GM12878 (cell line): ENCODE results near the gene SF1. TPM values are rescaled to one million over a fixed set of nuclear protein-coding genes. Genes with fewer than 3 reads are reported as not detected.

ENCODE experiments used
- ATAC-seq: fragments of 200-7000 bp; cut with Tn5 transposase; 3 replicates; pipeline ENCODE4 v1.9.1; 2020; ENCODE audit warnings: mild to moderate bottlenecking, moderate library complexity
- BruUV-seq: library from RNA; stranded (reverse); fragments of 400-500 nt; replicated peaks from 2 replicates; lab custom pipeline; 2021; lab: Mats Ljungman, UMichigan
- CTCF ChIA-PET: fragments of 300-600 bp; sonication (Branson Sonifier 250); formaldehyde crosslinking; extraction: SDS; loops from one replicate; lab custom pipeline; 2021; ENCODE audit warnings: inconsistent platforms; lab: Yijun Ruan, JAX
- POLR2A ChIA-PET: fragments of 350-600 bp; formaldehyde crosslinking; extraction: SDS; loops from one replicate; lab custom pipeline; 2021; ENCODE audit warnings: inconsistent platforms; lab: Charles Lee
- RAD21 ChIA-PET: fragments of 300-600 bp; sonication (Branson Sonifier 250); formaldehyde crosslinking; loops from one replicate; lab custom pipeline; 2023; ENCODE audit warnings: antibody characterized with exemption; ENCODE audit not compliant: unreplicated experiment; lab: Charles Lee
- SMC1A ChIA-PET: fragments of 300-600 bp; sonication (Branson Sonifier 250); formaldehyde crosslinking; loops from one replicate; lab custom pipeline; 2023; ENCODE audit not compliant: unreplicated experiment, uncharacterized antibody; lab: Charles Lee
- DNase-seq: peaks from one replicate; pipeline ENCODE4 v3.0.0-alpha.2; 2011; ENCODE audit warnings: low read depth, low spot score
- FAIRE-seq: peaks from 3 replicates; lab custom pipeline; 2011; peaks lifted over from hg19 to GRCh38; lab: Jason Lieb, UNC
- H2AFZ ChIP-seq: 2 replicates; pipeline ENCODE4 v1.6.0; 2011; ENCODE audit warnings: low read depth, low read length, control low read depth; ENCODE audit not compliant: control insufficient read depth
- H3K27ac ChIP-seq: 2 replicates; pipeline ENCODE4 v1.5.1; 2011; ENCODE audit warnings: control low read depth; ENCODE audit not compliant: control insufficient read depth, insufficient read depth
- H3K27me3 ChIP-seq, 2 experiments: replicated peaks in 1 of 2; 2 replicates each; pipeline versions ENCODE4 v1.6.0 to v1.6.1; 2011; ENCODE audit warnings: low read length in 1 of 2; ENCODE audit not compliant: control insufficient read depth in 2 of 2, insufficient read depth in 2 of 2
- H3K36me3 ChIP-seq, 2 experiments: 2 replicates each; pipeline ENCODE4 v1.5.1; 2011; ENCODE audit warnings: low read length in 1 of 2; ENCODE audit not compliant: control insufficient read depth in 2 of 2, insufficient read depth in 2 of 2
- H3K4me1 ChIP-seq: 2 replicates; pipeline ENCODE4 v1.6.1; 2011; ENCODE audit warnings: mild to moderate bottlenecking, low read length, moderate library complexity, mixed read lengths; ENCODE audit not compliant: control insufficient read depth, insufficient read depth
- H3K4me2 ChIP-seq: 2 replicates; pipeline ENCODE4 v1.6.0; 2011; ENCODE audit warnings: control low read depth; ENCODE audit not compliant: control insufficient read depth, insufficient read depth
- H3K4me3 ChIP-seq: fragments of 200-600 bp; sonication (generic); 2 replicates; pipeline ENCODE4 v1.5.1; 2016
- H3K79me2 ChIP-seq: 2 replicates; pipeline ENCODE4 v1.6.0; 2011; ENCODE audit warnings: low read length; ENCODE audit not compliant: control insufficient read depth, insufficient read depth
- H3K9ac ChIP-seq: 2 replicates; pipeline ENCODE4 v1.8.0; 2011; ENCODE audit warnings: low read length, control low read depth, mixed read lengths; ENCODE audit not compliant: control insufficient read depth, insufficient read depth
- H3K9me3 ChIP-seq: replicated peaks from 3 replicates; pipeline ENCODE4 v1.5.1; 2011; ENCODE audit warnings: mild to moderate bottlenecking, low read length; ENCODE audit not compliant: control insufficient read depth, insufficient read depth
- H4K20me1 ChIP-seq: 2 replicates; pipeline ENCODE4 v1.6.0; 2011; ENCODE audit not compliant: control insufficient read depth, insufficient read depth
- EZH2 ChIP-seq: IDR thresholded peaks from 2 replicates; pipeline ENCODE4 v1.6.1; 2012; ENCODE audit warnings: low read depth, mild to moderate bottlenecking, control low read depth, inconsistent platforms, low read length, borderline replicate concordance; ENCODE audit not compliant: control insufficient read depth
- HCFC1 ChIP-seq: fragments of 150-350 bp; IDR thresholded peaks from 2 replicates; pipeline ENCODE4 v1.6.1; 2014; ENCODE audit warnings: low read length
- NBN ChIP-seq: fragments of 450-650 bp; IDR thresholded peaks from 2 replicates; pipeline ENCODE4 v1.6.1; 2016
- NR2C1 ChIP-seq: fragments of 450-650 bp; IDR thresholded peaks from 2 replicates; pipeline ENCODE4 v1.6.1; 2017; ENCODE audit warnings: antibody characterized with exemption, mild to moderate bottlenecking, moderate library complexity
- SMAD5 ChIP-seq: IDR thresholded peaks from 2 replicates; pipeline ENCODE4 v1.6.1; 2016; ENCODE audit warnings: antibody characterized with exemption, low read depth
- SRF ChIP-seq, 2 experiments: IDR thresholded peaks; 2 replicates each; pipeline ENCODE4 v1.6.1; 2011; ENCODE audit warnings: low read depth in 2 of 2, low read length in 2 of 2, mild to moderate bottlenecking in 1 of 2, moderate library complexity in 1 of 2
- SUZ12 ChIP-seq: fragments of 200-600 bp; sonication (generic); IDR thresholded peaks from one replicate; pipeline ENCODE4 v1.6.1; 2018; ENCODE audit warnings: antibody characterized with exemption, mild to moderate bottlenecking; ENCODE audit not compliant: unreplicated experiment
- WRNIP1 ChIP-seq: IDR thresholded peaks from 2 replicates; pipeline ENCODE4 v1.6.1; 2011; ENCODE audit warnings: low read depth, low read length, improper control_type of control experiment, borderline replicate concordance
- ZNF384 ChIP-seq: IDR thresholded peaks from 2 replicates; pipeline ENCODE4 v1.6.1; 2012; ENCODE audit warnings: low read depth, mild to moderate bottlenecking, low read length, improper control_type of control experiment, borderline replicate concordance
- ZNF622 ChIP-seq: fragments of 450-650 bp; IDR thresholded peaks from 2 replicates; pipeline ENCODE4 v1.6.1; 2017; ENCODE audit warnings: mild to moderate bottlenecking, inconsistent platforms
- WGBS: methylation state at CpG from one replicate; pipeline ENCODE4 v1.1.6; 2016; ENCODE audit warnings: low lambda C conversion rate; ENCODE audit not compliant: insufficient replicate concordance, insufficient coverage; ENCODE audit errors: missing lambda C conversion rate; 5-methylcytosine and 5-hydroxymethylcytosine counted together
- in situ Hi-C: fragments of 300-500 bp; cut with MboI; formaldehyde crosslinking; loops from 9 replicates; pipeline ENCODE4 v1.14.3; 2018; ENCODE audit warnings: mixed read lengths
- intact Hi-C: fragments of 100-400 bp; cut with micrococcal nuclease; formaldehyde crosslinking; loops from one replicate; pipeline ENCODE4 v1.14.2; 2022; ENCODE audit not compliant: unreplicated experiment
- polyA plus RNA-seq, 11 experiments: library from polyadenylated mRNA; depleted of rRNA in 4 of 11; unstranded in 6 of 11; stranded (reverse) in 5 of 11; fragments of >200 nt; fragmentation: Nextera tagmentation in 4 of 11; fragmentation: Illumina TruSeq in 1 of 11; extraction: Ambion mirVana in 4 of 11; extraction: Trizol in 1 of 11; gene quantifications; 1 replicate in 1 of 11; 2 replicates in 10 of 11; pipeline versions ENCODE4 v1.2.1 to v1.2.3, GENCODE V29; 2011 to 2016; ENCODE audit warnings: inconsistent platforms in 2 of 11, missing spikeins in 2 of 11, low read depth in 1 of 11
- total RNA-seq, 4 experiments: library from RNA; depleted of rRNA in 3 of 4; stranded (reverse); fragments of >200 nt in 3 of 4; fragmentation: Illumina TruSeq in 1 of 4; extraction: Trizol in 1 of 4; gene quantifications; 2 replicates each; pipeline versions ENCODE4 v1.2.1 to v1.2.3, GENCODE V29; 2013 to 2021
- TF ChIP-seq, protein P1 (sequence below): fragments of 450-650 bp; formaldehyde crosslinking; IDR thresholded peaks from 2 replicates; pipeline ENCODE4 v1.4.0; 2020; ENCODE audit warnings: mild to moderate bottlenecking, moderate library complexity
- TF ChIP-seq, protein P2 (sequence below): fragments of 450-650 bp; IDR thresholded peaks from 2 replicates; pipeline ENCODE4 v1.6.1; 2016; ENCODE audit warnings: mild to moderate bottlenecking, moderate library complexity, borderline replicate concordance

Gene SF1
- total and polyA plus RNA-seq, 10 of the 15 experiments (the other 5 are each of a cell fraction or from before 2014, with no cell fraction given), result 13.6 to 337 (median 103) TPM

GRCh38 chr11:64809781-64810241 is 31.5 kb upstream of the SF1 start (continued):
- TF ChIP-seq, protein P1, sequence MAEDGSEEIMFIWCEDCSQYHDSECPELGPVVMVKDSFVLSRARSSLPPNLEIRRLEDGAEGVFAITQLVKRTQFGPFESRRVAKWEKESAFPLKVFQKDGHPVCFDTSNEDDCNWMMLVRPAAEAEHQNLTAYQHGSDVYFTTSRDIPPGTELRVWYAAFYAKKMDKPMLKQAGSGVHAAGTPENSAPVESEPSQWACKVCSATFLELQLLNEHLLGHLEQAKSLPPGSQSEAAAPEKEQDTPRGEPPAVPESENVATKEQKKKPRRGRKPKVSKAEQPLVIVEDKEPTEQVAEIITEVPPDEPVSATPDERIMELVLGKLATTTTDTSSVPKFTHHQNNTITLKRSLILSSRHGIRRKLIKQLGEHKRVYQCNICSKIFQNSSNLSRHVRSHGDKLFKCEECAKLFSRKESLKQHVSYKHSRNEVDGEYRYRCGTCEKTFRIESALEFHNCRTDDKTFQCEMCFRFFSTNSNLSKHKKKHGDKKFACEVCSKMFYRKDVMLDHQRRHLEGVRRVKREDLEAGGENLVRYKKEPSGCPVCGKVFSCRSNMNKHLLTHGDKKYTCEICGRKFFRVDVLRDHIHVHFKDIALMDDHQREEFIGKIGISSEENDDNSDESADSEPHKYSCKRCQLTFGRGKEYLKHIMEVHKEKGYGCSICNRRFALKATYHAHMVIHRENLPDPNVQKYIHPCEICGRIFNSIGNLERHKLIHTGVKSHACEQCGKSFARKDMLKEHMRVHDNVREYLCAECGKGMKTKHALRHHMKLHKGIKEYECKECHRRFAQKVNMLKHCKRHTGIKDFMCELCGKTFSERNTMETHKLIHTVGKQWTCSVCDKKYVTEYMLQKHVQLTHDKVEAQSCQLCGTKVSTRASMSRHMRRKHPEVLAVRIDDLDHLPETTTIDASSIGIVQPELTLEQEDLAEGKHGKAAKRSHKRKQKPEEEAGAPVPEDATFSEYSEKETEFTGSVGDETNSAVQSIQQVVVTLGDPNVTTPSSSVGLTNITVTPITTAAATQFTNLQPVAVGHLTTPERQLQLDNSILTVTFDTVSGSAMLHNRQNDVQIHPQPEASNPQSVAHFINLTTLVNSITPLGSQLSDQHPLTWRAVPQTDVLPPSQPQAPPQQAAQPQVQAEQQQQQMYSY, result no peak
- no peak for TF ChIP-seq SRF (IDR thresholded peaks at IDR 0.05; ENCODE audit: low read depth in 2 of 2, low read length in 2 of 2)

DNA sequence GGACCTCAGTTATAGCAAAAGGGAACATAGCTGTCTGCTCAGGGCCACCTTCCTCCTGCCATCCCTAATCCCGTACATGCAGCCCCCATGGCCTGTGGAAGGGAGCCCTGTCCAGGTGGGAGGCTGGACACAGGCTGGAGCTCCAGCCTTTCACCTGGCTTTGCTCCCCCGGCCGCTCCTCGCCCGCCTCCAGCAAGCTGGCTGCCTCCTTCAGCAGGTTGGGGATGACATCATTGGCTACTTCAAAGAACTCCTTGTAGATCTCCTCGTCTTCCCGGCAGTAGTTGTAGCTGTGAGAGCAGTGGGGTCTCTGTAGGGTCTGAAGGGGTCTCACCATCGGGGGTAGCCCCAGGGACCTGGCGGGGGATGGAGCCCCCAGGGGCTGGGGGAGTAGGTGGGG is 27.1 kb upstream of the SF1 start:
- no peak for DNase-seq
- Histone ChIP-seq H3K9me3 (no peaks in the 10 kb centered on the region), H4K20me1 (no peaks in the 10 kb centered on the region), H3K27me3 (no peaks in the 10 kb centered on the region), H3K4me3 (no peak overlapping the region), H2AFZ (no peak overlapping the region), H3K4me1 (peaks cover 29% of the 10 kb centered on the region), H3K79me2 (peaks cover 27% of the 10 kb centered on the region), H3K9ac (no peak overlapping the region), H3K36me3 (peaks cover 0 to 3% of the 10 kb centered on the region in 2 experiments; a peak in 2 of 4 replicates), H3K4me2 (no peak overlapping the region), H3K27ac (no peak overlapping the region)
- ChIA-PET RAD21 (no interaction called here), POLR2A (no interaction called here), CTCF (no interaction called here), SMC1A (no interaction called here)
- no peak for ATAC-seq
- in situ Hi-C loops, result no loop called here
- no peak for FAIRE-seq
- WGBS, result over 99% methylated on average over 9 of the region's 9 CpGs
- intact Hi-C loops, result no loop called here
- TF ChIP-seq NBN (no peak), ZNF384 (no peak), NR2C1 (no peak), HCFC1 (no peak), EZH2 (no peak), SMAD5 (no peak), WRNIP1 (no peak), SUZ12 (no peak), ZNF622 (no peak)
- TF ChIP-seq, protein P2, sequence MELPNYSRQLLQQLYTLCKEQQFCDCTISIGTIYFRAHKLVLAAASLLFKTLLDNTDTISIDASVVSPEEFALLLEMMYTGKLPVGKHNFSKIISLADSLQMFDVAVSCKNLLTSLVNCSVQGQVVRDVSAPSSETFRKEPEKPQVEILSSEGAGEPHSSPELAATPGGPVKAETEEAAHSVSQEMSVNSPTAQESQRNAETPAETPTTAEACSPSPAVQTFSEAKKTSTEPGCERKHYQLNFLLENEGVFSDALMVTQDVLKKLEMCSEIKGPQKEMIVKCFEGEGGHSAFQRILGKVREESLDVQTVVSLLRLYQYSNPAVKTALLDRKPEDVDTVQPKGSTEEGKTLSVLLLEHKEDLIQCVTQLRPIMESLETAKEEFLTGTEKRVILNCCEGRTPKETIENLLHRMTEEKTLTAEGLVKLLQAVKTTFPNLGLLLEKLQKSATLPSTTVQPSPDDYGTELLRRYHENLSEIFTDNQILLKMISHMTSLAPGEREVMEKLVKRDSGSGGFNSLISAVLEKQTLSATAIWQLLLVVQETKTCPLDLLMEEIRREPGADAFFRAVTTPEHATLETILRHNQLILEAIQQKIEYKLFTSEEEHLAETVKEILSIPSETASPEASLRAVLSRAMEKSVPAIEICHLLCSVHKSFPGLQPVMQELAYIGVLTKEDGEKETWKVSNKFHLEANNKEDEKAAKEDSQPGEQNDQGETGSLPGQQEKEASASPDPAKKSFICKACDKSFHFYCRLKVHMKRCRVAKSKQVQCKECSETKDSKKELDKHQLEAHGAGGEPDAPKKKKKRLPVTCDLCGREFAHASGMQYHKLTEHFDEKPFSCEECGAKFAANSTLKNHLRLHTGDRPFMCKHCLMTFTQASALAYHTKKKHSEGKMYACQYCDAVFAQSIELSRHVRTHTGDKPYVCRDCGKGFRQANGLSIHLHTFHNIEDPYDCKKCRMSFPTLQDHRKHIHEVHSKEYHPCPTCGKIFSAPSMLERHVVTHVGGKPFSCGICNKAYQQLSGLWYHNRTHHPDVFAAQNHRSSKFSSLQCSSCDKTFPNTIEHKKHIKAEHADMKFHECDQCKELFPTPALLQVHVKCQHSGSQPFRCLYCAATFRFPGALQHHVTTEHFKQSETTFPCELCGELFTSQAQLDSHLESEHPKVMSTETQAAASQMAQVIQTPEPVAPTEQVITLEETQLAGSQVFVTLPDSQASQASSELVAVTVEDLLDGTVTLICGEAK, result no peak
- no TSS peak for BruUV-seq
